Caco-2 (cell line): ENCODE measurements around the gene CDON. TPM values are rescaled to one million over a fixed set of nuclear protein-coding genes. Genes with fewer than 3 reads are reported as not detected.

Experiments used
- BruUV-seq: library from RNA; stranded (reverse); fragments of 400-500 nt; replicated peaks from 2 replicates; lab custom pipeline; 2021; lab: Mats Ljungman, UMichigan
- CTCF ChIA-PET: fragments of 300-600 bp; sonication (Branson Sonifier 250); formaldehyde crosslinking; loops from one replicate; lab custom pipeline; 2022; ENCODE audit warnings: antibody characterized with exemption; lab: Charles Lee
- POLR2A ChIA-PET: fragments of 300-600 bp; sonication (Branson Sonifier 250); formaldehyde crosslinking; loops from one replicate; lab custom pipeline; 2022; ENCODE audit warnings: antibody characterized with exemption; lab: Charles Lee
- DNase-seq, 2 experiments: peaks; one replicate each; pipeline versions ENCODE4 v3.0.0 to v3.0.0-alpha.2; 2020 to 2022
- H3K27me3 ChIP-seq: replicated peaks from 2 replicates; pipeline ENCODE4 v1.6.0; 2011; ENCODE audit warnings: low read length; ENCODE audit not compliant: control insufficient read depth, insufficient read depth
- H3K36me3 ChIP-seq: 2 replicates; pipeline ENCODE4 v1.5.1; 2011; ENCODE audit warnings: low read length; ENCODE audit not compliant: control insufficient read depth, insufficient read depth
- H3K4me1 ChIP-seq: fragments of 250-450 bp; sonication (Bioruptor Pico); 2 replicates; pipeline ENCODE4 v1.5.1; 2020; ENCODE audit warnings: mild to moderate bottlenecking
- H3K4me3 ChIP-seq: 2 replicates; pipeline ENCODE4 v1.5.1; 2011; ENCODE audit warnings: low read depth, mild to moderate bottlenecking, control low read depth, low read length
- H3K9me3 ChIP-seq: fragments of 250-450 bp; sonication (Bioruptor Pico); 2 replicates; pipeline ENCODE4 v1.5.1; 2020; ENCODE audit warnings: mild to moderate bottlenecking, moderate library complexity
- H3K27ac Mint-ChIP-seq: one replicate; pipeline ENCODE4 v1.8.0; 2022; ENCODE audit warnings: mixed read lengths; ENCODE audit not compliant: unreplicated experiment
- H3K27me3 Mint-ChIP-seq: one replicate; pipeline ENCODE4 v1.8.0; 2022; ENCODE audit warnings: mixed read lengths; ENCODE audit not compliant: insufficient read depth, unreplicated experiment
- H3K36me3 Mint-ChIP-seq: one replicate; pipeline ENCODE4 v1.8.0; 2022; ENCODE audit warnings: mild to moderate bottlenecking, mixed read lengths; ENCODE audit not compliant: insufficient read depth, unreplicated experiment
- H3K4me1 Mint-ChIP-seq: one replicate; pipeline ENCODE4 v1.8.0; 2022; ENCODE audit warnings: low read depth, mixed read lengths; ENCODE audit not compliant: unreplicated experiment
- H3K4me3 Mint-ChIP-seq: one replicate; pipeline ENCODE4 v1.8.0; 2022; ENCODE audit warnings: mild to moderate bottlenecking, moderate library complexity, mixed read lengths; ENCODE audit not compliant: unreplicated experiment
- H3K9me3 Mint-ChIP-seq: one replicate; pipeline ENCODE4 v1.8.0; 2022; ENCODE audit warnings: mixed read lengths; ENCODE audit not compliant: unreplicated experiment
- CTCF ChIP-seq, 2 experiments: fragments of 200-600 bp in 1 of 2; IDR thresholded peaks; 1 replicate in 1 of 2; 2 replicates in 1 of 2; pipeline versions ENCODE4 v1.5.1 to v1.8.0; 2011 to 2022; ENCODE audit warnings: antibody characterized with exemption in 1 of 2, control low read depth in 1 of 2, inconsistent platforms in 1 of 2, low read depth in 1 of 2, low read length in 1 of 2, mild to moderate bottlenecking in 1 of 2, moderate library complexity in 1 of 2; ENCODE audit not compliant: insufficient read depth in 1 of 2, severe bottlenecking in 1 of 2, unreplicated experiment in 1 of 2
- intact Hi-C: fragments of 100-400 bp; cut with micrococcal nuclease; formaldehyde crosslinking; loops from one replicate; pipeline ENCODE4 v1.10.0; 2022; ENCODE audit not compliant: unreplicated experiment
- total RNA-seq: library from RNA; stranded (reverse); gene quantifications from 2 replicates; pipeline ENCODE4 v1.2.3, GENCODE V29; 2022

The CDON gene
- total RNA-seq, 1 experiment from 2014 or later, result 6.8 TPM

DNA sequence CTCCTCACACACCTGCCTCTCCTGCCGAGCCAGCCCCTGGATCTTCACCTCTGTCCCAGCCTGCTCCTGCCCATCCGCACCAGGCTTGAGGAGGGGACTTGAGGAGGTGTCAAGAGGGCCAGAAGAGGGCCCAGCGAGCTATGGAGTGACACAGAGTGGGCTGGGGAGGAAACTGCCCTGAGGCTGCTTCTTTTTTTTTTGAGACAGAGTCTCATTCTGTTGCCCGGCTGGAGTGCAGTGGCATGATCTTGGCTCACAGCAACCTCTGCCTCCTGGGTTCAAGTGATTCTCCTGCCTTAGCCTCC is 21.9 kb upstream of the CDON start:
- DNase-seq, result peak in 1 of 2 experiments; percentile 36
- no peaks in the 10 kb centered on the region for H3K9me3 ChIP-seq
- no TSS peak for BruUV-seq
- Mint-ChIP-seq H3K4me3 (no peak overlapping the region), H3K27ac (no peak overlapping the region), H3K27me3 (no peaks in the 10 kb centered on the region), H3K4me1 (no peaks in the 10 kb centered on the region), H3K36me3 (no peaks in the 10 kb centered on the region), H3K9me3 (no peaks in the 10 kb centered on the region)
- peak in 1 of 2 experiments; percentile 10 for TF ChIP-seq CTCF (IDR thresholded peaks at IDR 0.05; ENCODE audit: insufficient read depth in 1 of 2, low read depth in 1 of 2, low read length in 1 of 2, severe bottlenecking in 1 of 2, unreplicated experiment in 1 of 2)
- ChIA-PET CTCF (no interaction called here), POLR2A (no interaction called here)
- no peaks in the 10 kb centered on the region for H3K4me1 ChIP-seq
- H3K36me3 ChIP-seq, result no peaks in the 10 kb centered on the region
- no peak overlapping the region for H3K4me3 ChIP-seq
- intact Hi-C loops, result loop anchor here (2.0 kb wide), 1 partner anchor 110 kb away; no protein-coding TSS in a partner anchor
- H3K27me3 ChIP-seq, result no peaks in the 10 kb centered on the region

GRCh38 chr11:126083829-126084607 is 21.4 kb upstream of the CDON start:
- DNase-seq, result no peak
- BruUV-seq, result no TSS peak
- no peak for TF ChIP-seq CTCF (IDR thresholded peaks at IDR 0.05; ENCODE audit: insufficient read depth in 1 of 2, low read depth in 1 of 2, low read length in 1 of 2, severe bottlenecking in 1 of 2, unreplicated experiment in 1 of 2)
- H3K4me3 ChIP-seq, result no peak overlapping the region
- Mint-ChIP-seq H3K4me1 (no peaks in the 10 kb centered on the region), H3K27ac (no peak overlapping the region), H3K27me3 (no peaks in the 10 kb centered on the region), H3K36me3 (no peaks in the 10 kb centered on the region), H3K9me3 (no peaks in the 10 kb centered on the region), H3K4me3 (no peak overlapping the region)
- POLR2A ChIA-PET, result no interaction called here
- no peaks in the 10 kb centered on the region for H3K27me3 ChIP-seq
- CTCF ChIA-PET, result interaction anchor here (0.6 to 0.9 kb wide), 2 partner anchors 33 to 332 kb away, joined by 3 to 4 read pairs; no protein-coding TSS in a partner anchor
- no peaks in the 10 kb centered on the region for H3K4me1 ChIP-seq
- H3K9me3 ChIP-seq, result no peaks in the 10 kb centered on the region
- no peaks in the 10 kb centered on the region for H3K36me3 ChIP-seq
- intact Hi-C loops, result loop anchor here (2.0 kb wide), 1 partner anchor 111 kb away; no protein-coding TSS in a partner anchor

- intact Hi-C loops, result no loop called here
- Histone ChIP-seq H3K9me3 (no peaks in the 10 kb centered on the region), H3K36me3 (no peaks in the 10 kb centered on the region), H3K4me3 (no peak overlapping the region), H3K4me1 (no peaks in the 10 kb centered on the region), H3K27me3 (no peaks in the 10 kb centered on the region)
- peaks cover 4% of the 10 kb centered on the region for H3K27me3 Mint-ChIP-seq
- ChIA-PET CTCF (no interaction called here), POLR2A (no interaction called here)
- H3K36me3 Mint-ChIP-seq, result no peaks in the 10 kb centered on the region
- no TSS peak for BruUV-seq
- no peak for DNase-seq
- no peak for TF ChIP-seq CTCF (IDR thresholded peaks at IDR 0.05; ENCODE audit: insufficient read depth in 1 of 2, low read depth in 1 of 2, low read length in 1 of 2, severe bottlenecking in 1 of 2, unreplicated experiment in 1 of 2)
- H3K4me1 Mint-ChIP-seq, result no peaks in the 10 kb centered on the region
- no peaks in the 10 kb centered on the region for H3K9me3 Mint-ChIP-seq
- no peak overlapping the region for H3K27ac Mint-ChIP-seq
- H3K4me3 Mint-ChIP-seq, result no peak overlapping the region
Observed at GRCh38 chr11:126082251-126083109, 19.8 kb upstream of the CDON start.
